Activated CD8-positive, alpha-beta memory T cell treated with anti-CD3 and anti-CD28 coated beads for 4 hours (primary cell): Measurements from ENCODE around the gene FAM114A2.
A peak's percentile ranks its signal among the peaks of the same experiment; 100 is the strongest.
"Not testable (repeated sequence)": the region's sequence is repeated elsewhere in the genome, so short reads cannot be mapped to it uniquely, and the experiment has no call there.

Source experiments
- DNase-seq, 2 donors: peaks; one replicate each; pipeline ENCODE4 v3.0.0-alpha.2; 2020; ENCODE audit warnings: low read depth in 2 of 2

FAM114A2 gene

DNA sequence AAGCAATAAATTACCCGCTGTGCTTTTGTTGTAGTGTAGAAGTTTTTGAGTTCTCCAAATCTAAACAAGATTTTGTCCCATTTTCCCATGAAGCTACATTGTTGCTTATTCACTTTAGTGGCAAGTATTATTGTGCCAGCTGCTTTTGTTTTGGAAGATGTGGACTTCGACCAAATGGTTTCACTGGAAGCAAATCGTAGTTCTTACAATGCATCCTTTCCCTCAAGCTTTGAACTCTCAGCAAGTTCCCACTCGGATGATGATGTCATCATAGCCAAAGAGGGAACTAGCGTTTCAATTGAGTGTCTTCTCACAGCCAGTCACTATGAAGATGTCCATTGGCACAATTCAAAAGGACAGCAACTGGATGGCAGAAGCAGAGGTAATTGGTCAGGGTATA lies 10.9 kb upstream of the FAM114A2 start:
- no peak for DNase-seq

DNA sequence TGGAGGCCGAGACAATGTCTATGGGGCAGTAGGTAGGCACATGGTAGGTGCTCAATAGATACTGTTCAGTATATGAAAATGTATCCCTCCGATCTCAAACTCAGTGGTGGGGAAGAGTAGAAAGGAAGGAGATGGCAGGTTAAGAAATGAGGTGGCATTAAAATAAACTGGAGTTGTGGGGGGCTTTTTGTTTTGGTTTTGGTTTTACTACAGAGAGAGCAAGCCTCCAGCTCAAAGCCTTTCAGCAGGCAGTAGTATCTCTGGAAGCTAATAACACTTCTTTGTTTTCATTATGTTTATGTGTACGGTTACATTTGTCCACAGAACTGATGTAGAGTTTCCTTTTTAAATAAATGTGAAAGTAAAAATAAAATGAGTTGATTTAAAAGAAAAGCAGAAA lies 8.6 kb upstream of the FAM114A2 start:
- DNase-seq, result no peak

DNA sequence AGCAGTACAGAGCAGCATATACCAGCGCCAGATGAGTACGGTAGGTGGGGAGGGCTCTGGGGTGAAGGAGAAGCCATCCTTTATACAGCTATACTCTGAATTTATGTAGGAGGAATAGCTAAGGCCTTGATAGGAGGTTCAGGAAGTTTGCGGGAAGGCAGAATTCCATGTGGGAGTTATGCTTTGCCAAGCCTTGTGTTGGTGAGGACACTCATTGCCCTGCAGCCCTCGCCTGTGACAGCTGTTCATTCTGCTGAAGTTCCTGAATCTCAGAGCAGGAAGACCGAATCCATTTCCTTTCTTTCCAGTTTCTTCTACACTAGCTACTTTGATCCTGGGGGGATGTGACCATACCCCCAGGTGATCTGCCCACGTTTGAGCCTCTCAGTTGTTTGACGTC lies 7.8 kb upstream of the FAM114A2 start:
- DNase-seq, result no peak

DNA sequence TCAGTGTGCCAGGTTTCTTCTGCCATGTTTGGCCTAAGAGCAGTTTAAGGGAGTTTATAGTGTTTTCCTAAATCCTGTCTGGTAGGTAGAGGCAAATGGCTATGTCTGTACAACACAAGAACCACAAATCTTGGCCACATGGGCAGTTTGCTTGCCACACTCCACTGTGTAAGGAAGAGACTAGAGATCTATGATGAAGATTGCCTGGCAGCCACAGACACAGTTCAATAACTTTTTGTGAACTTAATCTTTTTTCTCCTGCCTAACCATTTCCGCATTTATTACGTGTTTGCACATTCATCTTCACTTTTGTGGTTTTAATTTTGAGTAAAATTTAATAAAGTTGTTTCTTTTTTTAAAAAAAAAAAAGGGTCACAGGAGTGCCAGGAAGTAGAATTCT lies 5.9 kb upstream of the FAM114A2 start:
- no peak for DNase-seq

DNA sequence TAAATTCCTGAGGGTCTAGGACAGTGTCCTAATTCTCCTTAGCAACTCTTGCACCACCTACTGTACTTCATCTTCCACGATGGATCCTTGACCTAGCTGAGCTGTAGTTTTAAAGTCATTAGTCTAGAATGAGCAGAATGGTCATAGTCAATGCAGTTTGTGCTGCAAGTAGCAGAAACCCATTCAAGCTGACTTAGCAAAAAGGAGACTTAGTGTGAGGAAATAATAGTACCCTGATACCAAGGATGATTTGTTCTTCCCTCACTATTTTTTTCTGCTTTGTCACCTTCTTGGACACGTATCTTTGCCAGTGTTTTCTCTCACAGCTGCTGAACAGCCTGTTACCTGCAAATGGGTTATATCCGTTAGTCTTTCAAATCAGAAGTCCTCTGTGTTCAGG lies 5.4 kb upstream of the FAM114A2 start:
- no peak for DNase-seq

DNA sequence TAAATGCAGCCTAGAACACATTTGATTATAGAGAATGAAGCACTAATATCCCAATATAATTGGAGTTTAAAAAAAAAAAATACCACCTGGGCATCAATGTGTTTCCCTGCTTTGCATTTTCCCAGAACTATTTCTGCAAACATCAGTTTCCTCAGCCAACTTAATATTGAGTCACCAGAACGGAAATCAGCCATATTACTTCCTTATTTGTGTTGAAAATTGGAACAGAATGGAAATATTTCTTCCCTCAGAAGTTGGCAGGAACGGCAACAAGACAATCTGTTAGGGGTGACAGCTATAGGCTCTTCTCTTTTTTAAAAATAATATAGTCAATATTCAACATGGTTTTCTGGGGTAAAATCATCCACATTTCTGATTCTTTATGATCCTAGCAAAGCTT lies 4.1 kb upstream of the FAM114A2 start:
- DNase-seq, result no peak

DNA sequence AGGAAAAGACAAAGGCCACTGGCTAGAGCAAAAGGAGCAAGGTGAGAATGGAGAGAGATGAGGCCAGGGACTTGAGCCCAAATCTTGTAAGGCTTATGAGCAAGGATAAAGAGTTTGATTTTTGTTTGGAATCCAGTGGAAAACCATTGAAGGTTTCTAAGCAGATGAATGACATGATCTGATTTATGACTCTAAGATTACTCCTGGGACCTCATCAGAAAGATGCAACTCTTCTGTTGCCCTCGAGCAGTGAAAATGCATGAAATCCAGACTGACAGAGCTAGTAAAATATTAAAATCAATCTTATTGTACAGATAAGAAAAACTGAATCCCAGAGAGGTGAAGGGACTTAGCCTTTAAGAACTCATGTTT lies 734 bp upstream of the FAM114A2 start:
- no peak for DNase-seq

DNA sequence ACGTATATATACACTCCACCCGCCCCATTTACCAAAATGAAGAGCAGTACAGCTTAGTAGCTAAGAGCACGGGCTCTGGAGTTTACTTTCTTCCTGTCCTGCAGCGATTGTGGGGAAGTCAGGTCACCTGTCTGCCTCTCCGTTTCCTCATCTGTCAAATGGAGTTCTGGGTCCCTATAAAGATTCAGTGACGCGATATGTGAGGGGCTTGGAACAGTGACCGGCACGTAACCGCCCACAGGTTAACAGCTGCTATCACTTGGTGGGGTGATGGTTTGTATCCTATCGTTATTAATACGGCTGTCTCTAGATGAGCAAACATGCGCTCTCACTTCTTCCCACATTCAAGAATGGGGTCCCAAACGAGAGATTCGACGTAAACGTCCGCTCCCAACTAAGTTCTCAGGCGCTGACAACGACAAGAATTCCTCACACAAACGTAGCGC lies 426 bp downstream of the FAM114A2 start:
- peak in 1 of 2 donors; percentile 9 for DNase-seq

DNA sequence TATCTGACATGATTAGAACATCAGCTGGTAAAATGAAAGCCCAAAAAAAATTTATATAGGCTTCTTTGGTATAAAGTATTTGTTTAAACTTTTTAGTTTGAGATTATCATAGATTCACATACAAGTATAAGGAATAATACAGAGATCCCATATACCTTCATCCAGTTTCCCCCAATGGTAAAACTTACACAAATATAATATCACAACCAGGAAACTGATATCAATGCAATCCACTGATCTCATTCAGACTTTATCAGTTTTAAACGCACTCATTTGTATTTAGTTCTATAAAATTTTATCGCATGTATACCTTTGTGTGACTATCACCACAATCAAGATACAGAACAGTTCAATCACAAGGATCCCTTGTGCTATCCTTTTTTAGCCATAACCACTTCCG lies 3.8 kb downstream of the FAM114A2 start:
- no peak for DNase-seq

DNA sequence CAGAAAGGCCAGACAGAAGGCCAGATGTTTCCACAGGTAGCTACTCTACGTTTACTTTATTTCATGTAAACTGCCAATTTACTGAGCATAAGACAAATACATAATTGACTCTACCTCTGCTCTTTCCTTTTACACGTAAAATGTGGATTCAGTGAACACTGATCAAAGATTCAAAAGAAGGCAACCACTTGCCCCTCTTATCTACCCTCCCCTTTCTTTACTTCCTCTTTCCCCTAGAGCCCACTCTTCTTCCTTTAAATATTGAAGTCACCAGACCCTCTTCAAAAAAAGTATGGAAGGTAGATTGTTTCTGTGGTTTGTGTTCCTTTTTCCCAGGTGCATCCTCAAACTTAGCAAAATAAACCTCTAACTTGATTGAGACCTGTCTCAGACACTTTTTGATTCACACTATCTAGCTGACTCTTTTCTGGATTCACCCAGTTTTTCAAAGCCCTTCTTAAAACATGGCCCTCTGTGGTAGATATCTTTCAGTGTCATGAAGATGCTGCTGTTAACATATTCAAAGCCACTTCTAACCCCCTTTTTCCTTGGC lies 6.7 kb downstream of the FAM114A2 start:
- no peak for DNase-seq

DNA sequence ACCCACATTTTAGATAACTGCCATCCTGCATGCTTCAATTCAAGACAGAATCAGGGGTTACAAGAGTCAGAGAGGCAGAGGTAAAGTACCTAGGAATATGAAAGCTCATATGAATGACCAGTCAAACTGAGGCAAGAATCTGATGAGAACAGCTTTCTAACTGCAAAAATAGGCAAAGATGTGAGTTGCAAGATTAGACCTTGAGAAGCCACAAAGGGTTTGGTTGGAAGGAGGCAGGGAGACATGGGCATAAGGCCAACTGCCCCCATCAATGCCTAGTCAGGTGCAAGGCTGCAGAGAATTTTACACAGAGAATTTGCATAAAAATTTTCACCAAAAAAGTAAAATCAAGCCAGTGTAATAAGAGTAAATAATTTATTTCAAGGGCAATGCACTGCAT lies 12.8 kb downstream of the FAM114A2 start:
- DNase-seq, result no peak

DNA sequence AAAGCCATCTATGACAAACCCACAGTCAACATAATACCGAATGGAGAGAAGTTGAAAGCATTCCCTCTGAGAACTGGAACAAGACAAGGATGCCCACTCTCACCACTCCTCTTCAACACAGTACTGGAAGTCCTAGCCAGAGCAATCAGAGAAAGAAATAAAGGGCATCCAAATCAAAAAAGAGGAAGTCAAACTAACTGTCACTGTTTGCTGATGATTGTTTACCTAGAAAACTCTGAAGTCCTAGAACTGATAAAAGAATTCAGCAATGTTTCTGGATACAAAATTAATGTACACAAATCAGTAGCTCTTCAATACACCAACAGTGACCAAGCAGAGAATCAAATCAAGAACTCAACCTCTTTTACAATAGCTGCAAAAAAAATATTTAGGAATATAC lies 19.8 kb downstream of the FAM114A2 start:
- DNase-seq, result not testable (repeated sequence)

DNA sequence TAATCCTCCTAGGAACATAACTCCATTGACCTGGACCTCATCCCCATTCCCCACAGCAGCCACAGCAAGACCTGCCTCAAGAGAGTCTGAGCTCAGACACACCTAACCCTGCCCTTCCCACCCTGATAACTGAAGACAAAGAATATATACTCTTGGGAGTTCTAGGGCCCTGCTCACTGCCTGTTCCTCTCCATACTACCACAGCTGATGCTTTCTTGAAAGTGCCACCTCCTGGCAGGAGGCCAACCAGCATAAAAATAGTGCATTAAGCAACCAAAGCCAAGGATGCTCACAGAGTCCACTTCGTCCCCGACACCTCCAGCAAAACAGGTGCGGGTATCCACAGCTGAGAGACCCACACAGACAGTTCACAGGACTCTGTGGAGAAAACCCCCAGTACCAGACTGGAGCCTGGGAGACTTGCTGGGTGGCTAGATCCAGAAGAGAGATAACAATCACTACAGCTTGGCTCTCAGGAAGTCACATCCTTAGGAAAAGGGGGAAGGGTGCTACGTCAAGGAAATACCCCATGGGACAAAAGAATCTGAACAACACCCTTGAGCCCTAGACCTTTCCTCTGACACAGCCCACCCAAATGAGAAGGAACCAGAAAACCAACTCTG lies 23.5 kb downstream of the FAM114A2 start:
- DNase-seq, result no peak

DNA sequence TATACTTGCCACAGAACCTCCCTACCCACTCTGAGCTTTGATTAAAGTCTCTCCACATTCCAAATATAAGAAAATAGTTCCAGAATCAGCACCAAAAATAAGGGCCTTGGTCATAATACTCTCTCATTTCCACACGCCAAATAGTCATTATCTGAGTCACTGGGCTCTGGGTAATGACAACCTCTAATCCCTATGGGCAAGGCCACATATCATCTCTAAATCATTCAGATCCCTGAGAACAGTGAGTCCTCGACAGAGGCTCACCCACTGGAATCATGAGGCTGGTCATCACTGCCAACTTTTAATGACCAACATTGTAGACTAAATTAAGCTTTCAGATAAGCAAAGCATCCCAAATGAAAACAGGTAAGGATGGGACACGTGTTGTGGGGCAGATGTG lies 28.1 kb downstream of the FAM114A2 start:
- no peak for DNase-seq

DNA sequence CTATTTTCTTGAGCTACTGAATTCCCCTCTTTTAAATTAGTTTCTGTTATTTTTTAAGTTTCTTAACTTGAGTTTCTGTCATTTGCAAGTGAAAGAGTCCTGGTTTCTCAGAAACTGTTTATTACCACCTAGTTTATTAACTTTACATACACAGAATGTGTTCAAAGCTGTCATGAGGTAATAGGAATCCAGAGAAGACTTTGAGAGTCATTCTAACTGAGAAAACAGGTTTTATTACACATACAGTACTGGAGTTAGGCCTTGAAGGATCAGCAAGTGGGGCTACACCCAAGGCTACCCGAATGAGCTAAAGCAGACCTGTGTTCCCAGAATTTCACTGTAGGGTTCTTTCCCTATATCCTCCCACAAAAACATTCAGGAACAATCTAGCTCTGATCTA lies 33.1 kb downstream of the FAM114A2 start:
- DNase-seq, result no peak

DNA sequence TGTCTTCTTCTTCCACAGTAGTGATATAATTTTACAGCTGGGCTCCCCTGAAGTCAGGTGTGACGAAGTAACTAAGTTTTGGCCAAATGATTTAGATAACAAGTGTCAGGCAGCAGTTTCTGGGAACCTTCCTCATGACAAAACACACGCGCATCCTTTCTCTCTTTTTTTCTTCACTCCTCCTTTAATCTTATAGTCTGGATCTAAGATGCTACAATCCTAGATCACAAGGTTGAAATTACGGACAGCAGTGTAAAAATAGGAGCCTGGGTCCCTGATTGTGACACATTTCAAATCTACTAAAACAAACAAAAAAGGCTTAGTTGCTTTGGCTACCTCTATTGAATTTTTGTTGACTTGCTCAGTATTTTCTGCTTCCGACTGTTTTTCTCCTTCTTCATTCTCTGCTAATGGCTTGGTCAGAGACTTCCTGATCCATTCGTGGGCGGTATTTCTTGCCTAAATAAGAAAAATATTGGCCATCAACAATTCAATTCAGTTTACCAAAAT lies 36.1 kb downstream of the FAM114A2 start:
- DNase-seq, result no peak

DNA sequence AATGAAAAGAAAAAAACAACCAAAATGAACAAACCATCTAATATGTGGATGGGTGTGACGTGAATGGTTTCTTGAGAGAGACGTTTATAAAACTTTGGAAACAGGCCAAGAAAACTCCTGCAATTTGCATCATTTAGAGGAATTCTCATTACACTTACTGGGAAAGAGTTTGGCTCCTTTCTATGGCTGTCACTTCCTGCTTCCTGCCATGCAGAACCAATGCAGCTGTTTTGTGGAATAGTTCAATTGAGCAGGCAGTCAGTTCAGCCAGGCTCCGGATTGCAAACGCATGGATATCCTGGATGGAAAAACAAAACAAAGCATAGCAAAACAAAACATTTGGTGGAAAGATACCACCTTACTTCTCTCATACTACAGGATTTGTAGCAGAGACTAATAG lies 36.6 kb downstream of the FAM114A2 start:
- DNase-seq, result no peak

DNA sequence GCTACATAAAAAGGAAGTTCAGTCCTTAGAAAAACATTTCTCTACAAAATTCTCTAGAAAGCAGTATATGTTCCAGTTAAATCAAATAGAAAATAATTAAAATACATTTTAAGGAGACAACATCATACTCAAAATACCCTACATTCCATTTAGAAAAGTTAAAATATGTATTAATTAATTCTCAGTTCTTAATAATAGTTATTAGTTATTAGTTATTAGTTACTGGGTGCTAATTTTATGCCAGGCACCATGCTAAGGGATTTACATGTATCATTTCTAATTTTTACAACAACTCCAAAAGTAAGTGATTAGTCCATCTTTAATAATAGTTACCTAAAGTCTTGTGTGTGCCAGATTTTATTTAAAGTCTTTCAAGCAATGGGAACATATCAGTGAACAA lies 38.0 kb downstream of the FAM114A2 start:
- DNase-seq, result no peak

DNA sequence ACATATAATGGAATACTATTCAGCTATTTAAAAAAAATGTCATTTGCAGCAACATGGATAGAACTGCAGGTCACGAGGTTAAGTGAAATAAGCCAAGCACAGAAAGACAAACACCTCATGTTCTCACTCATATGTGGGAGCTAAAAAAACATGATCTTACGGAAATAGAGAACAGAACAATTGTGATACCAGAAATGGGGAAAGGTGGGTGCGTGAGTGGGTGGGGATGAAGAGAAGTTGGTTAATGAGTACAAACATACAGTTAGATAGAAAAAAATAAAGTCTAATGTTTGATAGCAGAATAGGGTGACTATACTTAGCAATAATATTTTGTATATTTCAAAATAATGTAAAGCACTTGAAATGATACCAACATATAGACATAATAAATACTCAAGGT lies 38.7 kb downstream of the FAM114A2 start:
- no peak for DNase-seq

DNA sequence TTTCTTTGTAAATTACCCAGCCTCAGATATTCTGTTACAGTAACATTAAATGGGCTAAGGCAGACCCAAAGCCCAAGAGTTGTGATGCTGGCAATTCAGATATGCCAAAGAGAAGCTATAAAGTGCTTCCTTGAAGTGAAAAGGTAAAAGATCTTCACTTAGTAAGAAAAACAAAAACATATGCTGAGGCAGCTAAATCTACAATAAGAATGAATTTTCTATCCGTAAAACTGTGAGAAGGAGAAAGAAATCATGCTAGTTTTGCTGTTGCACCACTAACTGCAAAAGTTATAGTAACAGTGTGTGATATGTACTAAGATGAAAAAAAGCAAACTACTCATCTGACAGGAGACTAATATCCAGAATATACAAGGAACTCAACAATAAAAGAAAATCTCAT lies 39.9 kb downstream of the FAM114A2 start:
- DNase-seq, result no peak

DNA sequence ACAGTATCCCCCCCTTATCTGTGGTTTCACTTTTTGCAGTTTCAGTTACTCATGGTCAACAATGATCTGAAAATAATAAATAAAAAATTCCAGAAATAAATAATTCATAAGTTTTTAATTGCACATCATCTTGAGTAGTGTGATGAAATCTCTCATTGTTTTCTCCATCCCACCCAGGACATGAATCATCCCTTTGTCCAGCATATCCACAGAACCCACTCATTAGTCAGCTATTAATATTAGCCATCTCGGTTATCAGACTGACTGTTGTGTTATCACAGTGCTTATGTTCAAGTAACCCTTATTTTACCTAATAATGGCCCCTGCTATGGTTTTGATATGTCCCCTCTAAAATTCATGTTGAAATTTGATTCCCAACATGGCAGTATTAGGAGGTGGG lies 40.7 kb downstream of the FAM114A2 start:
- DNase-seq, result no peak

DNA sequence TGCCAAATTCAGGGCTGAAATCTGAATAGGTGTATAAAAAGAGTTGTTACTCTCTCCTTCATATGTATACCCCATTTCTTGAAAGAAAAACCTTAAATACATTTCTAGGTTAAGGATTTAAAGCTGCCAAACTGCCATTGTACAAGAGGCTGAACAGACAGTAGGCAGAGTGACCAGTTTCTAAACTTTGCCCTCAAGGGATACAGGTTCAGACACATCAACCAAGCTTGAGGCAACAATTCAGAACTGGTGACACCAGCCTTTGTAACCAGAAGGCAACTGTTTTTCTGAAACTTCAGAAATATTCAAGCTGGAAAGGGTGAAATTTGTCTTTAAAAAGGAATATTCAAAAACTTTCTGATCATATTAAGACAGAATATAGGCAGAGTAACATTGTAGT lies 47.5 kb downstream of the FAM114A2 start:
- no peak for DNase-seq

DNA sequence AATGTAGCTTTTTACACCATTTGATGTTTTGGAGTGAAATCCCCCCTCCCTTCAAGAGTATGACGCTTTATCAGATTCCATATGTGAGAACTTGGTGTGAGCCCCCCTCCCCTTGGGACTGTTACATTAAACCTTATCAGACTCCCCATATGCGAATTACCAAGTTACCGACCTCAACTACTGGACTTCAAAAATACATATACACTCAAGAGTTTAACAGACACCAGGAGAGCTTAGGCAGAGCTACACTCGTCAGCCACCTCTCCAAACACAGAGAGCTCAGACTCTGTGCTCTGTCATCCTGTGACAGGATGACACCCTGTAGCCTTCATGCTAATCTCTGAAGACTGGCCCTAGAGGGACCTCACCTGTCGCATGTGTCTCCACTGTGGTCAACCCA lies 50.2 kb downstream of the FAM114A2 start:
- DNase-seq, result no peak

DNA sequence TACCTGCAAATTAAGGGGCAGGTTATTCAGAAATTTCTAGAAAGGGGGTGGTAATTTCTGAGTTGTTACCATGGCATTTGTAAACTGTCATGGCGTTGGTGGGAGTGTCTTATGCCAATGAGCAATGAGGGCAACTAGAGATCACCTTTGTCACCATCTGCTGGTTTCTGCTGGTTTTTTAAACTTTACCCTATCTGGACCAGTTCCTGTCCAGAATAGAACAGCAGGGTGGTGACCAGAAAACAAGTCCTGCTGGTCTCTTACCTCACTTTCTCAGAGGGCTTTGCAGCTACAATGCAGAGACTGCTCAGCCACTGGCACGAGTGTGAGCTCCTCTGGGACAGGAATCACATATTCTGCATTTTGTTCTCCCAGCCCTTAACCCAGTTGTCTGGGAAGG lies 51.4 kb downstream of the FAM114A2 start:
- DNase-seq, result no peak
